Thoracic aorta (tissue), 2 donors: ENCODE measurements around the gene PLEKHS1. TPM values are rescaled to one million over a fixed set of nuclear protein-coding genes. Genes with fewer than 3 reads are reported as not detected.

Experiments used
- ATAC-seq: fragments of 150-250 bp; one replicate; pipeline ENCODE4 v1.8.0; 2017; ENCODE audit warnings: low read depth; ENCODE audit not compliant: insufficient number of reproducible peaks, low FRiP score
- DNase-seq: peaks from one replicate; pipeline ENCODE4 v3.0.0-alpha.2; 2020; ENCODE audit warnings: low spot score
- H3K27ac ChIP-seq, 2 donors: fragments of 200-600 bp; sonication (generic); 1 replicate in 1 of 2; 2 replicates in 1 of 2; pipeline ENCODE4 v1.5.1; 2016; ENCODE audit warnings: mild to moderate bottlenecking in 2 of 2, moderate library complexity in 2 of 2
- H3K27me3 ChIP-seq: fragments of 200-600 bp; sonication (generic); replicated peaks from 2 replicates; pipeline ENCODE4 v1.6.0; 2016; ENCODE audit warnings: mild to moderate bottlenecking; ENCODE audit not compliant: insufficient read depth
- H3K36me3 ChIP-seq: fragments of 200-600 bp; sonication (generic); one replicate; pipeline ENCODE4 v1.5.1; 2016
- H3K4me1 ChIP-seq, 2 donors: fragments of 200-600 bp; sonication (generic); 1 replicate in 1 of 2; 2 replicates in 1 of 2; pipeline versions ENCODE4 v1.5.1 to v1.6.0; 2016; ENCODE audit warnings: low read depth in 2 of 2, mild to moderate bottlenecking in 1 of 2; ENCODE audit not compliant: control insufficient read depth in 1 of 2
- H3K4me3 ChIP-seq: fragments of 200-600 bp; sonication (generic); 2 replicates; pipeline ENCODE4 v1.5.1; 2016; ENCODE audit warnings: mild to moderate bottlenecking
- H3K9me3 ChIP-seq: fragments of 200-600 bp; sonication (generic); 2 replicates; pipeline ENCODE4 v1.5.1; 2016
- CTCF ChIP-seq: fragments of 200-600 bp; sonication (generic); IDR thresholded peaks from one replicate; pipeline ENCODE4 v1.5.1; 2019; ENCODE audit warnings: antibody characterized with exemption
- total RNA-seq, 2 donors: library from RNA; depleted of rRNA; stranded (reverse); fragments of >200 nt; gene quantifications; one replicate each; pipeline versions ENCODE4 v1.1.0 to v1.2.3, GENCODE V29; 2016

PLEKHS1 gene
- total RNA-seq, 2 donors from 2014 or later: 0.14 TPM; not detected in 1

GRCh38 chr10:113782986-113783704, 31.7 kb downstream of the PLEKHS1 start:
- DNase-seq (no peak), ATAC-seq (no peak)
- no peak overlapping the region for H3K27ac ChIP-seq
- H3K36me3 ChIP-seq: no peaks in the 10 kb centered on the region
- H3K27me3 ChIP-seq: no peaks in the 10 kb centered on the region
- no peaks in the 10 kb centered on the region for H3K9me3 ChIP-seq
- TF ChIP-seq CTCF: no peak
- no peaks in the 10 kb centered on the region for H3K4me1 ChIP-seq
- no peak overlapping the region for H3K4me3 ChIP-seq

GRCh38 chr10:113788604-113789083, 37.2 kb downstream of the PLEKHS1 start:
- Histone ChIP-seq H3K9me3 (no peaks in the 10 kb centered on the region), H3K4me1 (no peaks in the 10 kb centered on the region), H3K36me3 (no peaks in the 10 kb centered on the region), H3K27ac (no peak overlapping the region), H3K4me3 (no peak overlapping the region), H3K27me3 (no peaks in the 10 kb centered on the region)
- no peak for TF ChIP-seq CTCF
- ATAC-seq: peak; percentile 86
- DNase-seq: peak; percentile 16

- H3K27ac ChIP-seq: no peak overlapping the region
Measured at GRCh38 chr10:113791691-113792090, 40.2 kb downstream of the PLEKHS1 start.

GRCh38 chr10:113801569-113801968, 50.1 kb downstream of the PLEKHS1 start:
- H3K4me1 ChIP-seq: no peaks in the 10 kb centered on the region
- H3K27ac ChIP-seq: no peak overlapping the region
- DNase-seq (no peak), ATAC-seq (no peak)
- TF ChIP-seq CTCF: no peak
- H3K27me3 ChIP-seq: no peaks in the 10 kb centered on the region
- no peaks in the 10 kb centered on the region for H3K36me3 ChIP-seq
- no peak overlapping the region for H3K4me3 ChIP-seq
- no peaks in the 10 kb centered on the region for H3K9me3 ChIP-seq

More at GRCh38 chr10:113791691-113792090, 40.2 kb downstream of the PLEKHS1 start:
- TF ChIP-seq CTCF: no peak
- ATAC-seq: no peak
- Histone ChIP-seq H3K4me1 (no peaks in the 10 kb centered on the region), H3K9me3 (no peaks in the 10 kb centered on the region), H3K36me3 (no peaks in the 10 kb centered on the region), H3K4me3 (no peak overlapping the region), H3K27me3 (no peaks in the 10 kb centered on the region)
- DNase-seq: no peak

- DNase-seq: no peak
- Histone ChIP-seq H3K4me1 (no peaks in the 10 kb centered on the region), H3K36me3 (no peaks in the 10 kb centered on the region), H3K27me3 (no peaks in the 10 kb centered on the region), H3K4me3 (no peak overlapping the region), H3K9me3 (no peaks in the 10 kb centered on the region), H3K27ac (no peak overlapping the region)
- TF ChIP-seq CTCF: no peak
- ATAC-seq: no peak
Measured at GRCh38 chr10:113802997-113803396, 51.5 kb downstream of the PLEKHS1 start.
